Hematopoietic multipotent progenitor cell treated with erythropoietin and hydrocortisone succinate and interleukin-3 and kit ligand, for 17 days (in vitro differentiated cells): ENCODE data around the gene SMTN.
A peak's percentile ranks its signal among the peaks of the same experiment; 100 is the strongest.
"Not testable (repeated sequence)": the region's sequence is repeated elsewhere in the genome, so short reads cannot be mapped to it uniquely, and the experiment has no call there.

Experiments used
- DNase-seq: peaks from one replicate; pipeline ENCODE4 v3.0.0-alpha.2; 2015; ENCODE audit warnings: low spot score

Gene SMTN

GRCh38 chr22:31073125-31073524, 8.0 kb upstream of the SMTN start:
- DNase-seq = not testable (repeated sequence)

- DNase-seq = not testable (repeated sequence)
Observed at GRCh38 chr22:31073545-31074145, 7.5 kb upstream of the SMTN start.

GRCh38 chr22:31075961-31076360, 5.2 kb upstream of the SMTN start:
- no peak for DNase-seq

- DNase-seq = no peak
Observed at GRCh38 chr22:31077681-31078080, 3.4 kb upstream of the SMTN start.

- DNase-seq = not testable (repeated sequence)
Observed at GRCh38 chr22:31078389-31078788, 2.7 kb upstream of the SMTN start.

- no peak for DNase-seq
Observed at GRCh38 chr22:31079095-31079642, 1.9 kb upstream of the SMTN start.

GRCh38 chr22:31080164-31080847, 812 bp upstream of the SMTN start:
- no peak for DNase-seq

- no peak for DNase-seq
Observed at GRCh38 chr22:31081963-31082605, 966 bp downstream of the SMTN start.

- peak; percentile 52 for DNase-seq
Observed at GRCh38 chr22:31082606-31083376, 1.7 kb downstream of the SMTN start.

- no peak for DNase-seq
Observed at GRCh38 chr22:31083377-31083768, 2.3 kb downstream of the SMTN start.

GRCh38 chr22:31083923-31084810, 3.0 kb downstream of the SMTN start:
- no peak for DNase-seq

- DNase-seq = peak; percentile 67
Observed at GRCh38 chr22:31084811-31085492, 3.8 kb downstream of the SMTN start.

GRCh38 chr22:31085493-31085824, 4.3 kb downstream of the SMTN start:
- no peak for DNase-seq

GRCh38 chr22:31085928-31086327, 4.8 kb downstream of the SMTN start:
- no peak for DNase-seq

- DNase-seq = no peak
Observed at GRCh38 chr22:31086703-31087330, 5.7 kb downstream of the SMTN start.

GRCh38 chr22:31087744-31088215, 6.7 kb downstream of the SMTN start:
- no peak for DNase-seq

- no peak for DNase-seq
Observed at GRCh38 chr22:31088233-31088986, 7.3 kb downstream of the SMTN start.

- DNase-seq = peak; percentile 37
Observed at GRCh38 chr22:31089160-31090100, 8.3 kb downstream of the SMTN start.
